ENCODE results near the gene DHX30. TPM values are rescaled to one million over a fixed set of nuclear protein-coding genes. Genes with fewer than 3 reads are reported as not detected.

DHX30 gene
- total and polyA plus RNA-seq, 2 of the 8 experiments (the other 6 are each of a cell fraction or from before 2014, with no cell fraction given): 82.4 to 97.9 TPM

- H2BK12ac ChIP-seq (ENCODE audit: low read depth, low read length): no peak overlapping the region
- H3K4me3 ChIP-seq (ENCODE audit: extremely low read depth in 1 of 4, insufficient read depth in 2 of 4, low read depth in 3 of 4, low read length in 4 of 4): no peak overlapping the region
- H3K4ac ChIP-seq (replicated peaks; ENCODE audit: insufficient read length, low read depth, low read length): no peak overlapping the region
- no peak overlapping the region for H2BK120ac ChIP-seq (replicated peaks; ENCODE audit: low read depth, low read length)
- no peak overlapping the region for H3K4me2 ChIP-seq (ENCODE audit: insufficient read depth in 1 of 2, low read depth in 2 of 2, low read length in 2 of 2)
- no peak overlapping the region for H3K18ac ChIP-seq (ENCODE audit: extremely low read depth, low read length)
- no peak overlapping the region for H2BK15ac ChIP-seq (ENCODE audit: low read length)
- no peak overlapping the region for H4K5ac ChIP-seq (ENCODE audit: insufficient read length, low read depth, low read length)
- 96% methylated on average over 2 of the region's 2 CpGs; no CpG with 5 or more reads in 1 of the 2 experiments for WGBS, 2 experiments (ENCODE audit: extremely low coverage in 1 of 2, insufficient coverage in 1 of 2, insufficient read length in 1 of 2, insufficient replicate concordance in 2 of 2, low coverage in 1 of 2, low lambda C conversion rate in 2 of 2, missing lambda C conversion rate in 1 of 2)
- peaks cover 2 to 10% of the 10 kb centered on the region in 2 experiments for H4K20me1 ChIP-seq (replicated peaks in 1 of 2; ENCODE audit: control insufficient read depth in 1 of 2, insufficient read depth in 2 of 2, low read length in 2 of 2)
- no peak overlapping the region for H4K91ac ChIP-seq (replicated peaks; ENCODE audit: insufficient read length, low read length)
- no peaks in the 10 kb centered on the region for H3K79me1 ChIP-seq (ENCODE audit: low read depth, low read length)
- FAIRE-seq (no peak), DNase-seq (ENCODE audit: low read depth in 1 of 2, low spot score in 2 of 2) (no peak)
- no peaks in the 10 kb centered on the region for H3K4me1 ChIP-seq (replicated peaks in 1 of 4; ENCODE audit: control insufficient read depth in 3 of 4, insufficient read depth in 4 of 4, low read length in 3 of 4)
- H3K79me2 ChIP-seq (ENCODE audit: control insufficient read depth in 1 of 2, insufficient read depth in 2 of 2, low read length in 2 of 2): no peaks in the 10 kb centered on the region
- no peak overlapping the region for H2AFZ ChIP-seq (ENCODE audit: low read length)
- ChIA-PET CTCF (ENCODE audit: partially characterized antibody) (interaction anchor here (0.9 to 5.0 kb wide), 6 partner anchors 8 to 294 kb away, joined by 3 to 38 read pairs (median 6); no protein-coding TSS in a partner anchor), POLR2A (ENCODE audit: partially characterized antibody) (interaction anchor here (0.6 to 1.4 kb wide), 4 partner anchors 10 to 292 kb away, joined by 3 to 4 read pairs (median 3); no protein-coding TSS in a partner anchor)
- no peak overlapping the region for H3K27ac ChIP-seq (ENCODE audit: low read depth, low read length)
- no peak overlapping the region for H3K9ac ChIP-seq (replicated peaks in 1 of 4; ENCODE audit: extremely low read depth in 1 of 4, low read depth in 3 of 4, low read length in 3 of 4)
- no peak overlapping the region for H2BK20ac ChIP-seq (ENCODE audit: low read length)
- no peak overlapping the region for H2AK5ac ChIP-seq (ENCODE audit: low read depth, low read length)
- H3K23me2 ChIP-seq (ENCODE audit: low read depth, low read length): no peaks in the 10 kb centered on the region; the same call in 1 of the 2 replicates
- no peaks in the 10 kb centered on the region for H3K27me3 ChIP-seq (replicated peaks in 1 of 4; ENCODE audit: control insufficient read depth in 3 of 4, extremely low read depth in 1 of 4, insufficient read depth in 3 of 4, low read length in 3 of 4)
- H3K14ac ChIP-seq (ENCODE audit: insufficient read length): no peak overlapping the region
- no peak overlapping the region for H3K23ac ChIP-seq (ENCODE audit: insufficient read length)
- H3K9me3 ChIP-seq (ENCODE audit: insufficient read depth in 2 of 2, low read depth in 1 of 2, low read length in 1 of 2): no peaks in the 10 kb centered on the region
- no peak overlapping the region for H3K56ac ChIP-seq (replicated peaks; ENCODE audit: insufficient read length, low read depth, low read length)
- H3K36me3 ChIP-seq (ENCODE audit: control insufficient read depth in 2 of 4, insufficient read depth in 4 of 4, low read length in 3 of 4): peaks cover 12 to 32% (median 22%) of the 10 kb centered on the region in 4 experiments; a peak in 6 of 8 replicates
- H2BK5ac ChIP-seq (ENCODE audit: low read depth, low read length): no peak overlapping the region
- H4K8ac ChIP-seq (ENCODE audit: extremely low read depth, insufficient read depth, low read length): no peak overlapping the region
- TF ChIP-seq SAP30 (IDR thresholded peaks at IDR 0.05; ENCODE audit: insufficient read depth, insufficient replicate concordance, low read length) (no peak), EP300 (IDR thresholded peaks at IDR 0.05; ENCODE audit: borderline replicate concordance in 1 of 2, low read depth in 2 of 2, low read length in 2 of 2) (no peak), KDM1A (IDR thresholded peaks at IDR 0.05; ENCODE audit: borderline replicate concordance, low read length) (no peak), CHD2 (IDR thresholded peaks at IDR 0.05; ENCODE audit: low read length) (no peak), POLR2AphosphoS5 (IDR thresholded peaks at IDR 0.05; ENCODE audit: low read depth, low read length) (no peak), CREB1 (IDR thresholded peaks at IDR 0.05) (no peak), EGR1 (IDR thresholded peaks at IDR 0.05; ENCODE audit: borderline replicate concordance, low read depth, low read length) (no peak), PHF8 (conservative IDR thresholded peaks at IDR 0.05; ENCODE audit: low read depth, low read length) (no peak), KDM5A (IDR thresholded peaks at IDR 0.05; ENCODE audit: low read length) (no peak), YY1 (IDR thresholded peaks at IDR 0.05; ENCODE audit: low read depth, low read length) (no peak), SP4 (IDR thresholded peaks at IDR 0.05; ENCODE audit: low read length) (no peak), NRF1 (IDR thresholded peaks at IDR 0.05; ENCODE audit: low read depth, low read length) (no peak)
Observed at GRCh38 chr3:47857151-47857550, 54.2 kb downstream of the DHX30 start.
